Muscle of leg (tissue), 11 donors: Measurements from ENCODE around the gene SLC29A4. TPM values are rescaled to one million over a fixed set of nuclear protein-coding genes. Genes with fewer than 3 reads are reported as not detected.
"Not testable (repeated sequence)": the region's sequence is repeated elsewhere in the genome, so short reads cannot be mapped to it uniquely, and the experiment has no call there.

ENCODE experiments used
- DNase-seq: peaks from one replicate; pipeline ENCODE4 v3.0.0; 2013
- H3K27ac ChIP-seq: one replicate; pipeline ENCODE4 v1.5.1; 2013; ENCODE audit warnings: mild to moderate bottlenecking, low read length, control low read depth
- H3K27me3 ChIP-seq: one replicate; pipeline ENCODE4 v1.6.1; 2013; ENCODE audit warnings: low read length; ENCODE audit not compliant: control insufficient read depth, insufficient read depth
- H3K36me3 ChIP-seq: one replicate; pipeline ENCODE4 v1.6.1; 2013; ENCODE audit warnings: low read length; ENCODE audit not compliant: control insufficient read depth, insufficient read depth
- H3K4me1 ChIP-seq: one replicate; pipeline ENCODE4 v1.6.1; 2013; ENCODE audit warnings: low read length; ENCODE audit not compliant: control insufficient read depth, insufficient read depth
- H3K4me3 ChIP-seq: one replicate; pipeline ENCODE4 v1.5.1; 2013; ENCODE audit warnings: low read length, control low read depth
- H3K9me3 ChIP-seq: replicated peaks from 2 replicates; pipeline ENCODE4 v1.6.1; 2013; ENCODE audit warnings: low read depth, low read length; ENCODE audit not compliant: control insufficient read depth
- WGBS: methylation state at CpG from one replicate; pipeline ENCODE4 v1.1.5; 2013; ENCODE audit warnings: missing lambda C conversion rate; ENCODE audit not compliant: insufficient coverage; 5-methylcytosine and 5-hydroxymethylcytosine counted together
- polyA plus RNA-seq, 8 donors: library from polyadenylated mRNA; unstranded; fragments of 120-200 nt; gene quantifications; one replicate each; pipeline versions ENCODE4 v1.2.1 to v1.2.3, GENCODE V29; 2013; ENCODE audit warnings: inconsistent platforms in 1 of 8, low replicate concordance in 1 of 8; ENCODE audit not compliant: insufficient read length in 8 of 8, insufficient read depth in 1 of 8
- total RNA-seq: library from RNA; stranded (reverse); fragments of 120-200 nt; gene quantifications from one replicate; pipeline ENCODE4 v1.2.4, GENCODE V29; 2013

The SLC29A4 gene
- total and polyA plus RNA-seq, 9 donors: 18.5 to 51.7 (median 35.7) TPM

GRCh38 chr7:5309146-5309545 is 26.4 kb downstream of the SLC29A4 start:
- H3K9me3 ChIP-seq: no peaks in the 10 kb centered on the region
- H3K36me3 ChIP-seq: peaks cover 55% of the 10 kb centered on the region
- DNase-seq: no peak
- H3K4me1 ChIP-seq: no peaks in the 10 kb centered on the region
- no peak overlapping the region for H3K27ac ChIP-seq
- WGBS: 94% methylated on average over 15 of the region's 25 CpGs
- no peak overlapping the region for H3K4me3 ChIP-seq
- no peaks in the 10 kb centered on the region for H3K27me3 ChIP-seq

- Histone ChIP-seq H3K4me1 (no peaks in the 10 kb centered on the region), H3K27me3 (no peaks in the 10 kb centered on the region), H3K27ac (no peak overlapping the region), H3K36me3 (peaks cover 63% of the 10 kb centered on the region), H3K9me3 (no peaks in the 10 kb centered on the region), H3K4me3 (no peak overlapping the region)
- no peak for DNase-seq
- WGBS: 95% methylated on average over 16 of the region's 16 CpGs
Measured at GRCh38 chr7:5310822-5311405, 28.2 kb downstream of the SLC29A4 start.

GRCh38 chr7:5312276-5313070 is 29.7 kb downstream of the SLC29A4 start:
- not testable (repeated sequence) for H3K27ac ChIP-seq, H3K27me3 ChIP-seq, H3K9me3 ChIP-seq, H3K4me3 ChIP-seq, DNase-seq, H3K4me1 ChIP-seq
- WGBS: 87% methylated on average over 25 of the region's 46 CpGs
- peaks cover 62% of the 10 kb centered on the region for H3K36me3 ChIP-seq

- not testable (repeated sequence) for H3K27ac ChIP-seq, H3K27me3 ChIP-seq, H3K9me3 ChIP-seq, H3K4me3 ChIP-seq, H3K4me1 ChIP-seq, DNase-seq
- WGBS: 73% methylated on average over 36 of the region's 48 CpGs
- peaks cover 56% of the 10 kb centered on the region for H3K36me3 ChIP-seq
Measured at GRCh38 chr7:5313076-5313885, 30.5 kb downstream of the SLC29A4 start.

- no peak for DNase-seq
- 89% methylated on average over 19 of the region's 19 CpGs for WGBS
- Histone ChIP-seq H3K4me3 (no peak overlapping the region), H3K36me3 (peaks cover 57% of the 10 kb centered on the region), H3K9me3 (peaks cover 9% of the 10 kb centered on the region), H3K27me3 (no peaks in the 10 kb centered on the region), H3K4me1 (no peaks in the 10 kb centered on the region), H3K27ac (no peak overlapping the region)
Measured at GRCh38 chr7:5314864-5315263, 32.1 kb downstream of the SLC29A4 start.

- Histone ChIP-seq H3K27me3 (no peaks in the 10 kb centered on the region), H3K4me1 (no peaks in the 10 kb centered on the region), H3K9me3 (peaks cover 12% of the 10 kb centered on the region), H3K4me3 (no peak overlapping the region), H3K36me3 (peaks cover 60% of the 10 kb centered on the region), H3K27ac (no peak overlapping the region)
- DNase-seq: no peak
- 94% methylated on average over 11 of the region's 14 CpGs for WGBS
Measured at GRCh38 chr7:5315761-5316160, 33.0 kb downstream of the SLC29A4 start.

GRCh38 chr7:5318613-5319012 is 35.9 kb downstream of the SLC29A4 start:
- peaks cover 59% of the 10 kb centered on the region for H3K36me3 ChIP-seq
- not testable (repeated sequence) for H3K4me3 ChIP-seq, DNase-seq, H3K4me1 ChIP-seq, H3K27me3 ChIP-seq, H3K27ac ChIP-seq
- WGBS: 100% methylated on average over 1 of the region's 5 CpGs
- peaks cover 12% of the 10 kb centered on the region for H3K9me3 ChIP-seq

- no peaks in the 10 kb centered on the region for H3K27me3 ChIP-seq
Measured at GRCh38 chr7:5320391-5320790, 37.6 kb downstream of the SLC29A4 start.

GRCh38 chr7:5320802-5321396 is 38.2 kb downstream of the SLC29A4 start:
- WGBS: 94% methylated on average over 25 of the region's 33 CpGs

More at GRCh38 chr7:5320391-5320790, 37.6 kb downstream of the SLC29A4 start:
- Histone ChIP-seq H3K4me1 (no peaks in the 10 kb centered on the region), H3K27ac (no peak overlapping the region), H3K36me3 (peaks cover 60% of the 10 kb centered on the region), H3K4me3 (no peak overlapping the region), H3K9me3 (peaks cover 12% of the 10 kb centered on the region)
- DNase-seq: no peak
- WGBS: 97% methylated on average over 10 of the region's 13 CpGs

More at GRCh38 chr7:5320802-5321396, 38.2 kb downstream of the SLC29A4 start:
- no peak overlapping the region for H3K27ac ChIP-seq
- H3K4me3 ChIP-seq: no peak overlapping the region
- no peaks in the 10 kb centered on the region for H3K4me1 ChIP-seq
- DNase-seq: no peak
- H3K27me3 ChIP-seq: no peaks in the 10 kb centered on the region
- H3K36me3 ChIP-seq: peaks cover 58% of the 10 kb centered on the region
- H3K9me3 ChIP-seq: peaks cover 12% of the 10 kb centered on the region
